Measurements from ENCODE around the gene IDH1. TPM values are rescaled to one million over a fixed set of nuclear protein-coding genes. Genes with fewer than 3 reads are reported as not detected.
A peak's percentile ranks its signal among the peaks of the same experiment; 100 is the strongest.

Gene IDH1
- total RNA-seq, 1 experiment from 2014 or later: 91.2 TPM

DNA sequence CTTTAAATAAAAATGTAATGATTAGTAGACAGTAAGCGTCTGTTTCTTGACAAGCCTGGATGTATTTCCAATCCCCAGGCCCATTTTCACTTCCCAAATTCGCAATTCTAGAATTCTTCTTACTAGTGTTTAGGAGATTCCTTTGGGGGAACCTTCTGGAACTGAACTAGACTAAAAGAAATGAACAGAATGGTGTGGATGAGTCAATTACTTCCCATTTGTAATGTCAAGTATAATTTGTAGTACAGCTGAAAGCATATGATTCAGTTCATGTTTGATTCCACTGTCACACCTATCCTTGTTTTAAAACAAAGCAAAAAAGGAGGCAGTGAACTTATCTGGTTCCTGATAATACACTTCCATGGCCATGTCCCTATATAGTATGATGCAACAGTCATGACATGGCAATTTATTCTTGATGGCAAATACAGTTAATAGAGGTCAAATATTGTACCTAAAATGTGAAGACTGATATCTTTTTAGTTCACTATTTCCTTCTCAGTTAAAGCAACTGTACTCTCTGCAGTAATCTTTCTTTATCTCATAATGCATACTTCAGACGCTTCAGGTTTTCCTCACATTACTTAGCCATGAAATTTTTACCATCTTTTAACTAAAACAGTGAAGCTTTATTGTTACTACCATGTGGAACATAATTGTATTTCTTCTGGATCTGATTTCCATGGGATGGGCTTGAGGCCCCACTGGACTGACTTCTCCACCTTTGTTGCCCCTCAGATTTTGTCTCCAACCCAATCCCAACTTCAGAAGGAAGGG lies 2.0 kb downstream of the IDH1 start:
- Histone ChIP-seq H3K4me1 (ENCODE audit: control insufficient read depth in 1 of 2, insufficient read depth in 2 of 2, low read length in 2 of 2) (peaks cover 10 to 20% of the 10 kb centered on the region in 2 experiments; a peak in 3 of 4 replicates), H3K4me2 (ENCODE audit: low read length) (peak overlapping the region; percentile 96; the same call in 1 of the 2 replicates), H3K4me3 (replicated peaks in 1 of 2; ENCODE audit: low read depth in 1 of 2, low read length in 2 of 2) (peak overlapping the region in 1 of 2 experiments; percentile 79; a peak in 3 of 4 replicates), H3K36me3 (ENCODE audit: control insufficient read depth in 1 of 2, insufficient read depth in 2 of 2, low read length in 2 of 2) (peaks cover 0 to 8% of the 10 kb centered on the region in 2 experiments; a peak in 2 of 4 replicates), H3K27ac (ENCODE audit: low read depth, low read length) (no peak overlapping the region), H4K20me1 (ENCODE audit: insufficient read depth) (no peaks in the 10 kb centered on the region), H3K79me2 (ENCODE audit: insufficient read depth, low read length) (no peaks in the 10 kb centered on the region), H2AFZ (ENCODE audit: low read depth, low read length, poor library complexity, severe bottlenecking) (no peak overlapping the region), H3K9me3 (ENCODE audit: control insufficient read depth in 1 of 2, insufficient read depth in 1 of 2, low read depth in 1 of 2, low read length in 2 of 2) (no peaks in the 10 kb centered on the region), H3K9ac (ENCODE audit: low read length) (no peak overlapping the region), H3K27me3 (ENCODE audit: insufficient read depth, low read length) (no peaks in the 10 kb centered on the region), H3K9me2 (ENCODE audit: insufficient read depth) (no peaks in the 10 kb centered on the region)
- ChIA-PET RAD21 (ENCODE audit: low non-redundant PET in 1 of 2, low total read pairs in 2 of 2, uncharacterized antibody in 2 of 2, unreplicated experiment in 2 of 2) (no interaction called here), POLR2A (interaction anchor here (1.5 kb wide), 1 partner anchor 151 kb away, joined by 3 read pairs; no protein-coding TSS in a partner anchor), CTCF (interaction anchor here (3.6 to 4.4 kb wide), 2 partner anchors 77 to 150 kb away, joined by 24 to 44 read pairs; no protein-coding TSS in a partner anchor)
- BruUV-seq (replicated peaks): no TSS peak
- intact Hi-C loops (cut with micrococcal nuclease): loop anchor here (5.0 kb wide), 1 partner anchor 506 kb away; no protein-coding TSS in a partner anchor
- DNase-seq (ENCODE audit: low read depth, low spot score) (no peak), ATAC-seq (no peak)
- TF ChIP-seq CEBPB (IDR thresholded peaks at IDR 0.05; ENCODE audit: low read depth) (0 out of 2 replicates have a peak, but pooled peaks have one; percentile 33), SIN3A (IDR thresholded peaks at IDR 0.05; ENCODE audit: low read depth) (0 out of 2 replicates have a peak, but pooled peaks have one; percentile 9), ELF1 (IDR thresholded peaks at IDR 0.05; ENCODE audit: borderline replicate concordance, low read depth) (no peak), YY1 (IDR thresholded peaks at IDR 0.05; ENCODE audit: extremely low read depth, insufficient replicate concordance, low read depth, low read length) (no peak), POLR2A (IDR thresholded peaks at IDR 0.05; ENCODE audit: borderline replicate concordance, extremely low read depth, insufficient read depth, insufficient read length) (no peak), CBX3 (IDR thresholded peaks at IDR 0.05; ENCODE audit: low read depth) (no peak)
- TF ChIP-seq, protein P1, sequence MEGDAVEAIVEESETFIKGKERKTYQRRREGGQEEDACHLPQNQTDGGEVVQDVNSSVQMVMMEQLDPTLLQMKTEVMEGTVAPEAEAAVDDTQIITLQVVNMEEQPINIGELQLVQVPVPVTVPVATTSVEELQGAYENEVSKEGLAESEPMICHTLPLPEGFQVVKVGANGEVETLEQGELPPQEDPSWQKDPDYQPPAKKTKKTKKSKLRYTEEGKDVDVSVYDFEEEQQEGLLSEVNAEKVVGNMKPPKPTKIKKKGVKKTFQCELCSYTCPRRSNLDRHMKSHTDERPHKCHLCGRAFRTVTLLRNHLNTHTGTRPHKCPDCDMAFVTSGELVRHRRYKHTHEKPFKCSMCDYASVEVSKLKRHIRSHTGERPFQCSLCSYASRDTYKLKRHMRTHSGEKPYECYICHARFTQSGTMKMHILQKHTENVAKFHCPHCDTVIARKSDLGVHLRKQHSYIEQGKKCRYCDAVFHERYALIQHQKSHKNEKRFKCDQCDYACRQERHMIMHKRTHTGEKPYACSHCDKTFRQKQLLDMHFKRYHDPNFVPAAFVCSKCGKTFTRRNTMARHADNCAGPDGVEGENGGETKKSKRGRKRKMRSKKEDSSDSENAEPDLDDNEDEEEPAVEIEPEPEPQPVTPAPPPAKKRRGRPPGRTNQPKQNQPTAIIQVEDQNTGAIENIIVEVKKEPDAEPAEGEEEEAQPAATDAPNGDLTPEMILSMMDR (IDR thresholded peaks at IDR 0.05 in 2 of 3, conservative IDR thresholded peaks at IDR 0.05 in 1 of 3; ENCODE audit: borderline replicate concordance in 1 of 3, insufficient read depth in 1 of 3, low read depth in 2 of 3, low read length in 2 of 3): no peak
